IPS-NIHi11 (cell line): ENCODE data around the gene TNIK.
"Not testable (repeated sequence)": the region's sequence is repeated elsewhere in the genome, so short reads cannot be mapped to it uniquely, and the experiment has no call there.

Experiments
- DNase-seq: peaks from one replicate; pipeline ENCODE4 v3.0.0; 2012; ENCODE audit warnings: mixed read lengths, low spot score

TNIK gene

GRCh38 chr3:171445620-171446204 lies 14.5 kb downstream of the TNIK start:
- DNase-seq = no peak

DNA sequence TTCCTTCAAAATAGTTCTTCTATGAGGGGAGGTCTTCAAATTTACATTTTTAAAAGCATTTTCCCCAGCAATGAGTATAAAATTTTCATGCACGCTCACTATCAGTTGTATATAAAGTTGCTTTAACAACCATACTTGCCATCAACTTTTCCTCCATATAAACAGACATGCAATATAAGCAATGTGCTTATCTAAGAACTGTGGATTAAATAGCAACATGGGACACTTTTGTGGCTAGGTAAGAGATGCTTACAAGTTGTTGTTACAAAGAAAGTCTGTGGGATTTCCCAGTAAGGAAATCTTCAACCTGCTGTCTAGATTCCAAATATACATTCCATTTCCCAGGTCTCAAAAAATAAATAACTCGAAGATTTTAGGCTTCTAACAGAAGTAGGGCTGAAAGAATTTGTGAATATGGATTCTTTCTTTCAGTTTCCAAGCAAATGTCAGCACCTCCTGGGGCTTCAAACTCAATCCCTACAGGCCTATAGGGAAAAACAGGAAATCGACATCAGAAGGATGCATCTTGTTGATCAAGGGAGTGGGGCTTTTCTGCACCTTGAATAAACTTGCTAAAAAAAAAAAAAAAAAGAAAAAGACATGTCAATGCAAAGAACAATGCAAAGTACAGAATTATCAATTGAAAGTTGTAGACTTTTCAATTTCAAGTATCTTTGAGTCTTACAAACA lies 16.1 kb downstream of the TNIK start:
- DNase-seq = no peak

DNA sequence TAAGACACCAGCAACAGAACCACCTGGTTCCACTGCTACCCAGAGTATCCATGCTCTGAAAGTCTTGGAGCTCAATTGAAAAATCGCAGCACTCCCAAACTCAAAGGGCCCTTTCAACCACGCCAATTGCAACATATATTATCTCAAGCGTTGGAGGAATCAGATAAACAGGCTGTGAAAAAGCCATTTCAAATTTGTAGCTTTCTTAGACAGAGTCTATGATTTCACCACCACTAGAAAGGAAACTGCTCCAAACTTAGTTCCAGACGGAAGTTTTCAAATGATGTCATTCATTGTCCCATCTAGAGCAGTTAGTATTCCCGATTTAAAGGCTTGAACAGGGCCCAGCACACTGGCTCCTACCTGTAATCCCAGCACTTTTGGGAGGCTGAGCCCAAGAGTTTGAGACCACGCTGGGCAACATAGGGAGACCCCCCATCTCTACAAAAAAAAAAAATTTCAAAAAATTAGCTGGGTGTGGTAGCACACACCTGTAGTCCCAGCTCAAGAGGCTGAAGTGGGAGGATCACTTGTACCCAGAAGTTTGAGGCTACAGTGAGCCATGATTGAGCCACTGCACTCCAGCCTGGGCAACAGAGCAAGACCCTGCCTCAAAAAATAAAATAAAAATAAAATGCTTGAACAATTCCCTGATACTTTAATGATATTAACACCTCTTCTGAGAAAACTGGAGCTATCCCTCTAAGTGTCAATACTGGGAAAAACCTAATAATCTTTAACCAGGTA lies 16.8 kb downstream of the TNIK start:
- no peak for DNase-seq

DNA sequence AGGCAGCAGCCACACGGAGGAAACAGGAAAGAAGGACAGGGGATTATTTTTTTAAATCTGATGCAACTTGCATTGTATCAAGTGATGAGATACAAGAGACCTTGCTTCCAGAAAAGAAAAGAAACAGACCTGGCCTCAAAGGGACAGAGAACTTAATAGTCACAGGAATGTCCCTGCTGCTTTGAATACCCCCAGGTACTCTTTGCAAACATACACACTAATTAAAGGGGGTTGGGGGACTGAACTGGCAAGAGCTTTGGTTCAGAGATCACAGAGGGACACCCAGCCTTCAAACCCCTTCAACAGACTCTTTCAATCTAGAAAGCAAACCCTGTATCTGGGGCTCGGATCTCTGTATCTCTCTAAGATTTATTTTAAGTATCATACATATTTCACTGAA lies 18.0 kb downstream of the TNIK start:
- DNase-seq = no peak

GRCh38 chr3:171441381-171441780 lies 18.8 kb downstream of the TNIK start:
- no peak for DNase-seq

DNA sequence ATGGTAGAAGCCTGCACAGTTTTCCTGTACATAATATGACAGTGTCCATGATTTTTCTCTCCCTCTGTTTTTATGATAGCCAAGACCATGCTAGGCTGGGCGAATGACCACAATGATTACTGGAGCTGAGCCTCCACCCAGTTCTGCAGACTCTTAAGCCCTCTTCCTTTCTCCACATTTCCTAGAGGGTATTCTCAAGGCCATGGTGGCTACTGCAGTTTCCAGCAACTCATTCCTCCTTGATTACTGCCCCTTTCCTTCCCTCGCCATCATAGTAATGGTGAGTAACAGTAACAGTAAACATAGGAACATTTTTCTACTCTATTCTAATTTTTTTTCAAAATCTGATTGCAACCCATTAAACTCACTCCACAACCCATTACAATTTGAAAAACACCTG lies 20.2 kb downstream of the TNIK start:
- DNase-seq = no peak

GRCh38 chr3:171437115-171437756 lies 23.0 kb downstream of the TNIK start:
- DNase-seq = no peak

- DNase-seq = no peak
Measured at GRCh38 chr3:171436380-171436779, 23.8 kb downstream of the TNIK start.

DNA sequence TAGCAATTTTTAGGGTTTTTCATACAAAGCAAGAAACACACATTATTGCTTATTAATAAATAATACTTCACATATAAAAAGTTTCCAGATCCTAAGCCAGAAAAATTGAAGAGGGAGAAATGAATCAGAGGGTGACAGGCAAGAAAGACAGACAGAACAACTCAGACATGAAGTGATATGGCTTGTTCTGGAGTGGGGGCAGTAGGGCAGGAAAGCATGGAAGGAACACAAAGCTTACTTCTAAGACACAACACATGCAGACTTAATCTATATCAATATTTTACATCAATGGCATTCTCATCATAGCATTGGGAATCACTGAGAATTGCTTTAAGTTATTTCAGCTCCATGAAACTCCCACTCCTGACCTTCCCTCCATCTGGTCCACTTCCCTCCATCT lies 24.4 kb downstream of the TNIK start:
- DNase-seq = no peak

DNA sequence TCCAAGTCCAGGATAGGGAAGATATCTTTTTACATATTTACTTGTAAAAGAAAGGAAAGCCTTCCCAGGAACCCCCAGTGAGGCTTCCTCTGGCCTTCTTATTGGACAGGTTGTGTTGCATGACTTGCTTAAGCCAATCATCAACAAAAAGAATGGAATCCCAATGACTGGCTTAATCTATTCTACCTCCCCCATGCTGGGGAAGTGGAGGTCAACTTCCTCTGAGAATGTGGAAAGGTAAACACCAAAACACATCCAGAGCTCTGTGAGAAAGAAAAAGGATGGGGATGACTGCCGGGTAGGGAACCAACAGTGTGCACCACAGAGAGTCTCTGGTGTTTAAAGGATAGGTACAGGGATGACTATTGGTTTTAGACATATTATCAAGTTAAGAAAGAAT lies 25.1 kb downstream of the TNIK start:
- DNase-seq = no peak

DNA sequence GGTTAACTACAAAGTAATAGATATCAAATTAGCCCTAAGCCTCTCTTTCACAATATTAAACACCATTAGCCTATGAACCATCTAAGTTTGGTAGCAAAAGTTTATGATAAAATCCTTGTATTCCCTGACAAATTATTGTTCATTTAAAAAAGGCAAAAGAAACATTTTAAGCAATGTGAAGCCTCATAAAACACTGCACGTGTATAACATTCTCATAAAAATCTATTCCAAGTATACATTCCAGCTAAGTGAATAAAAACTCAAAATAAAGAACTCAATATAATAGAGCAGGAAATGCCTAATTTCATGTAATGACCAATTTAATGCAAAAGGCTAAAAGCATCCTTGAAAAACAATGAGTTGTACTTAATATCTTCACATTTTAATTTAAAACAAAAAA lies 27.7 kb downstream of the TNIK start:
- DNase-seq = no peak

DNA sequence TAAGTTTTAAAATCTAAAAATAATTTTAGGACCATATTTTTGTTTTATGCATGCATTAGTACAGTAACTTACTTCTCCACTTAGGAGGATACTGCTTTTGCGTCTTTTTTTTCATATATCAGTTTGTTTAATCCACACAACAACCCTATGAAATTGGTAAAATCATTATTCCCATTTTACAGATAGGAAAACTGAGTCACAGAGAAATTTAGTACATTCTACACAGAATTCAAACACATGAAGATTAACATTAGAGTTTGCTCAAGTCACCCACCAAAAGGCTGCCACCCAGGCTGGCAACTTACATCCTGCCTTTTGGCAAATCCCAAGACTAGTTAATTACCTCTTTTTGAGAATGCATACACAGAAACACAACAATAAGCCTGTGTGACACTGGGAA lies 28.7 kb downstream of the TNIK start:
- DNase-seq = no peak

DNA sequence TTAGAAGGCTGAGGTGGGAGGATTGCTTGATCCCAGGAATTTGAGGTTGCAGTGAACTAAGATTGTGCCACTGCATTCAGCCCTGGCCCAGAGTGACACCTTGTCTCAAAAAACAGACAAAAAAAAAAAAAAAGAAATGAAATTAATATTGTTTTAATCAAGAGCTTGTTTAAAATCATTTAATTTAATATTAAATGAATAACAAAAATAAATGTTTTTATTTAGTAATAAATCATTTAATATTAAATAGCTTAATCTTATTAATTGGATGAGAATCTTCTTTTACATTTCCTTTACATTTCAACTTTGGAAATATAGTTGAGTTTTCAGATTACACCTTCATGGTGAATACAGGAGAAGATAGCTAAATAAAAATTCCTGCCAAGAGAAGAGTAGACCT lies 29.7 kb downstream of the TNIK start:
- DNase-seq = no peak

DNA sequence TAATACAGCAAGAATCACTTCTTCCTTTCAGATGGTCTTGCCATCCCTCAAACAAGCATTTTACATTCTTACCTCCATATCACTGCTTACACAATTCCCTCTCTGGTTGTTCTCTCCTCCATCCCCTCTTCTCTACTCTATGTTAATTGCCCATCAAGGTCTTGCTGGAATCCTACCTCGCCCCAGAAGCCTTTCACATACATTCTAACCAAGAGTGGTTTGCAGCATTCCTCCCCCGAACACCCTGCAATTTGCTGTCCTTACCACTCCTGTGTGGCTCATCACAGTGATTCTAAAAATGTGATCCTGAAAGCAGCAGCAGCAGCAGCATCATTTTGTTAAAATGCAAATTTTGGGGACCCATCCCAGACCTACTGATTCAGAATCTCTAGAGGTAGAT lies 30.6 kb downstream of the TNIK start:
- DNase-seq = peak; percentile 22

DNA sequence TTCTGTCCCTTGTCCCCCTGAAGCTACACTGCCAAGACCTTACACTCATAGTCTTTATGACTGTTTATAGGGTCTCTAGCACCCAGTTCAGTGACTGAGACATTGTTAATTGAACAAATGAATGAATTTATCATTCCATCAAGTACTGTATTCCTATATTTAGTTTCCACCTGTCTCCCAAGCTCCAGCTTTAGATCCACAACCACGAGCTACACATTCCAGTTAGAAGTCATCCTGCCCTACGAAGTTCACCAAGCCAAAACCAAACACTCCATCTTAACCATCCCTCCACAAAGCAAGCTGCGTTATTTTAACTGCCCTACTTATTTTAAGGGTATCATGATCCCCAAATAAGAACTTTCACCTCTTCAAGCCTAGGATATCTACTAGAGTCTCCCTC lies 31.3 kb downstream of the TNIK start:
- DNase-seq = no peak

GRCh38 chr3:171428321-171428787 lies 31.9 kb downstream of the TNIK start:
- DNase-seq = peak; percentile 46

DNA sequence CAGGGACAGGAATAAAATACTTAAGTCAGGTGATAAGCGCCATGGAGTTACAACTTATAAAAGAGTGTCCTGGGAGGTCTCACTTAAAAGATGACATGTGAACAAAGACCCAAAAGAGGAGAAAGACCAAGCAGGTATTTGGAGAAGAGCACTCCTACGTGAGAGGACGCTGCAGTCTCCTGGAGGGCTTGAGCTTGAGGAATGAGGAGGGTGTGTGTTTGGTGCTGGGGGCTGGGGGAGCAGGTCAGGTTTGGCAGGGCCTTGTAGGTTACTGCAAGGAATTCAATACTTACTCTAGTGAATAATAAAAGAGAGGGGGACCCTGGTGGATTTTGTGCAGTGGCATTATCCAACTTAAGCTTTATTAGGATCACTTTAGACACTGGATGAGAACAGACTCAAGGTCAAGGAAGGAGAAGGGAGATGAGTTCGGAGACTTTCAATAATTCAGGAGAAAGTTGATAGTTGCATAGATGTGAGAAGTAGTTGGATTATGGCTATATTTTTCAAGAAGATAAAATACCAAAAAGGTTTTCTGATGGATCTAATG lies 32.4 kb downstream of the TNIK start:
- DNase-seq = peak; percentile 27

DNA sequence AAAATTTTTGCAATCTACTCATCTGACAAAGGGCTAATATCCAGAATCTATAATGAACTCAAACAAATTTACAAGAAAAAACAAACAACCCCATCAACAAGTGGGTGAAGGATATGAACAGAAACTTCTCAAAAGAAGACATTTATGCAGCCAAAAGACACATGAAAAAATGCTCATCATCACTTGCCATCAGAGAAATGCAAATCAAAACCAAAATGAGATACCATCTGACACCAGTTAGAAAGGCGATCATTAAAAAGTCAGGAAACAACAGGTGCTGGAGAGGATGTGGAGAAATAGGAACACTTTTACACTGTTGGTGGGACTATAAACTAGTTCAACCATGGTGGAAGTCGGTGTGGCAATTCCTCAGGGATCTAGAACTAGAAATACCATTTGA lies 36.1 kb downstream of the TNIK start:
- DNase-seq = not testable (repeated sequence)

DNA sequence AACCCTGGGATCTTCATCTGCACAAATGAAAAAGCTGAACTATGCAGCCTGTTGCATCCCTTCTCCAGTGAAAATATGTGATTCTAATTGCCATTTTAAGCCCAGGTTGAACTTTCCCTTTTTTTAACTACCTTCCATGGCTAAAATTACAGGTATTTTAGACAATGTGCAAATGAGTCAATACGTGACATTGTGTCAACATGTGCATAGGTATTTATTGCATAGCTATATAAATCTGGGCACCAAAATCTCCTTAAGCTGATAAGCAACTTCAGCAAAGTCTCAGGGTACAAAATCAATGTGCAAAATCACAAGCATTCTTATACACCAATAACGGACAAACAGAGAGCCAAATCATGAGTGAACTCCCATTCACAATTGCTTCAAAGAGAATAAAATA lies 37.4 kb downstream of the TNIK start:
- not testable (repeated sequence) for DNase-seq

- no peak for DNase-seq
Measured at GRCh38 chr3:171420667-171421066, 39.5 kb downstream of the TNIK start.

DNA sequence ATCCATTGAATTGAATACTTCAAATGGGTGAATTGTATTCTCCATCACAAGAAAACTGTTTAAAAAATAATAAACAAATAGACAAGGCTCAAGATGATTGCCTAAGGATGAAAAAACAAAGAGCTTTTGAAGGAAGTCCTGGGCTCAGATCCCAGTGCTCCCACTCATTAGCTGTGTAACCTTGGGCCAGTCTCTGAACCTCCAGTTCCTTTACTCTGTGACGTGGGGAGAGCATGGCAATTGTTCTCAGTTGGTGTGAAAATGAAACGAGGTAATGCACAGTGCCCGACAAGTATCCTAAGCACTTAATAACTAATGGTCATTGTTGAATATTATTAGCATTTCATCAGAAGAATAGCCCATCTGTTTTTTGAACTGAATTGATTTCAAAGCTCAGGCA lies 40.7 kb downstream of the TNIK start:
- no peak for DNase-seq

DNA sequence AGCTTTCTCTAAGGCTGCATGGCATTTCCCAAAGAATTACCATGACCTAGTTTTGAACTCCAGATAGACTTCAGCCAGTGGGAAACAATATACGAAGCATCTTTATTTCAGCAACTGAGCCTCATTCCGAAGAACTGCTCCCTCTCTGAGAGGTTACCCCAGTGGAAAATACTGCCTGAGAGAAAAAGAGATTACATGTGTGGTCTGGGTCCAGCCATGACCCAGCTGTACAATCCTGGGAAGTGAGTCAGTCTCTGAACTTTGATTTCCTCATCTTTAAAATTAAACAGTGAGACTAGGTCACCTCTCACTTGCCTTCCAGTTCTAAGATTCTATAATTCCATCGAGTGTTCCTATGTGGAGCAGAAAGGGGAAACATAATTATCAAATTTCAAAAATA lies 42.4 kb downstream of the TNIK start:
- DNase-seq = no peak

DNA sequence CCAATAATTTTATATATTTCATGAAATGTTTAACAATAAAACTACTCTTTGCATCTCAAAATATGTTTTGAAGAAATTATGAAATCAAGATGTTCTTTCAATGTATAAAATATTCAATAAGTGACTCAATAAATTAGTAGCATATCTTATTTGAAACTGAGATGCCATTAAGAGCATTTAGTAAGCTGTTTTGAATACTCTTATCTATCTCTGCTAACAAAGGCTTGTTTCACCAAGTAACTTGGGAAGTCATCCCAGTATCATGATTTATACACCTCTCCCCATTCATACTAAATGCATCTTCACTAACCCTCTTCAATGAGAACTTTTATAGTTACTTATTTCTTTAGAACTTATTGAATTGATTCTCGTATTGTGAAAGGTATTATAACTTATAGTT lies 43.1 kb downstream of the TNIK start:
- DNase-seq = no peak
